ENCODE data around the gene DCTN3. TPM values are rescaled to one million over a fixed set of nuclear protein-coding genes. Genes with fewer than 3 reads are reported as not detected.

The DCTN3 gene
- total RNA-seq, 1 experiment from 2014 or later = 27.5 TPM

DNA sequence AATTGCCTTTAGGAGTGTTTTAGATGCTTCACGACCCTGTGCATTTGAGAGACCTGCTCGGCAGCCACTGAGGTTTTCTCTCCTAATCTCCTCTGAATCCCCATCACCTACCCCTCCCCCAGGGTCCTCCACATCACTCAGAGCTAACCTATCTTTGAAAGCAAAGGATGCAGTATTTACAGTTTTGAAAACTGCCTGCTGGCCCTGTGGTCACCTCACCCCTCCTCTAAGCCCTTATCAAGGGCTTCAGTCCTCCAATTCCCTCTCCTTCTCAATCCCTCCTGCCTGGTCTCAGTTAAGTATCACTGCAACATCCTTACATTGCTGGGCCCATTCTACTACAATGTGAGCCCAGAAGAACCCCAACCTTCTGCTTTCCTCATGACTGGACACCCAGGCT lies 13.0 kb downstream of the DCTN3 start:
- ChIA-PET POLR2A (no interaction called here), CTCF (interaction anchor here (0.8 to 7.0 kb wide), 5 partner anchors 15 to 204 kb away, joined by 3 to 96 read pairs (median 8); no protein-coding TSS in a partner anchor)
- Mint-ChIP-seq H3K27me3 (ENCODE audit: low read depth) (no peaks in the 10 kb centered on the region; the same call in 1 of the 2 replicates), H3K27ac (no peak overlapping the region), H3K36me3 (no peaks in the 10 kb centered on the region), H3K4me1 (peaks cover 15% of the 10 kb centered on the region), H3K4me3 (no peak overlapping the region), H3K9me3 (no peaks in the 10 kb centered on the region)
- DNase-seq (ENCODE audit: low spot score) (no peak), ATAC-seq (no peak)
- TF ChIP-seq CREB1 (CRISPR knock-in tag; IDR thresholded peaks at IDR 0.05) (no peak), SP1 (CRISPR knock-in tag; conservative IDR thresholded peaks at IDR 0.05) (no peak), RELA (CRISPR knock-in tag; IDR thresholded peaks at IDR 0.05; ENCODE audit: borderline replicate concordance) (no peak), FOXP1 (CRISPR knock-in tag; IDR thresholded peaks at IDR 0.05; ENCODE audit: borderline replicate concordance) (no peak)
- TF ChIP-seq, protein P1, sequence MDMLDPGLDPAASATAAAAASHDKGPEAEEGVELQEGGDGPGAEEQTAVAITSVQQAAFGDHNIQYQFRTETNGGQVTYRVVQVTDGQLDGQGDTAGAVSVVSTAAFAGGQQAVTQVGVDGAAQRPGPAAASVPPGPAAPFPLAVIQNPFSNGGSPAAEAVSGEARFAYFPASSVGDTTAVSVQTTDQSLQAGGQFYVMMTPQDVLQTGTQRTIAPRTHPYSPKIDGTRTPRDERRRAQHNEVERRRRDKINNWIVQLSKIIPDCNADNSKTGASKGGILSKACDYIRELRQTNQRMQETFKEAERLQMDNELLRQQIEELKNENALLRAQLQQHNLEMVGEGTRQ (CRISPR knock-in tag; IDR thresholded peaks at IDR 0.05) = no peak

DNA sequence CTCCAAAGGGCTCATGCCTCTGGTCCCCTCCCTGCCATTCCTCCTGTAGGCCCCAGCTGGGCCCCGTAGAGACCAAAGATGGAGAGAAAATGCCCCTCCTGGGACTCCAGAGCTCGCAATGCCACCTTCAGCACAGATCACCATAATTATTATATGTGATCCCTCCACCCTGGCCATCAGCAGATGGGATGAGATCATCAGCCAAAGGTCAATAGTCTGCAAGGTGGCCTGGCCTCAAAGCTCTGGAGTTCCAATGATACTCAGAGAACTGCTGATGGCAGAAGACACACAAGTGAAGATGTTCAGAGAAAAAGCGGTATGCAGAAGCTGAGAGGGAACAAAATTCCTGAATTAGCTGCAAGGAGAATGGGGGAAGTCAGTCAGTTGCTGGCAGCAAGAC lies 13.4 kb downstream of the DCTN3 start:
- DNase-seq (ENCODE audit: low spot score) (no peak), ATAC-seq (no peak)
- Mint-ChIP-seq H3K36me3 (no peaks in the 10 kb centered on the region), H3K27ac (no peak overlapping the region), H3K9me3 (no peaks in the 10 kb centered on the region), H3K4me3 (no peak overlapping the region), H3K27me3 (ENCODE audit: low read depth) (no peaks in the 10 kb centered on the region; the same call in 1 of the 2 replicates), H3K4me1 (peaks cover 18% of the 10 kb centered on the region)
- ChIA-PET POLR2A (no interaction called here), CTCF (interaction anchor here (0.8 to 7.0 kb wide), 5 partner anchors 15 to 203 kb away, joined by 3 to 96 read pairs (median 8); no protein-coding TSS in a partner anchor)
- TF ChIP-seq JUN (CRISPR knock-in tag; IDR thresholded peaks at IDR 0.05) (no peak), TP53 (CRISPR knock-in tag; IDR thresholded peaks at IDR 0.05) (no peak), IRF2 (CRISPR knock-in tag; IDR thresholded peaks at IDR 0.05; ENCODE audit: borderline replicate concordance, low read depth) (no peak), CREB1 (CRISPR knock-in tag; IDR thresholded peaks at IDR 0.05) (no peak), ZNF671 (CRISPR knock-in tag; IDR thresholded peaks at IDR 0.05) (no peak), CBFB (CRISPR knock-in tag; IDR thresholded peaks at IDR 0.05; ENCODE audit: low read depth) (no peak), SP1 (CRISPR knock-in tag; conservative IDR thresholded peaks at IDR 0.05) (no peak)
- TF ChIP-seq, protein P2, sequence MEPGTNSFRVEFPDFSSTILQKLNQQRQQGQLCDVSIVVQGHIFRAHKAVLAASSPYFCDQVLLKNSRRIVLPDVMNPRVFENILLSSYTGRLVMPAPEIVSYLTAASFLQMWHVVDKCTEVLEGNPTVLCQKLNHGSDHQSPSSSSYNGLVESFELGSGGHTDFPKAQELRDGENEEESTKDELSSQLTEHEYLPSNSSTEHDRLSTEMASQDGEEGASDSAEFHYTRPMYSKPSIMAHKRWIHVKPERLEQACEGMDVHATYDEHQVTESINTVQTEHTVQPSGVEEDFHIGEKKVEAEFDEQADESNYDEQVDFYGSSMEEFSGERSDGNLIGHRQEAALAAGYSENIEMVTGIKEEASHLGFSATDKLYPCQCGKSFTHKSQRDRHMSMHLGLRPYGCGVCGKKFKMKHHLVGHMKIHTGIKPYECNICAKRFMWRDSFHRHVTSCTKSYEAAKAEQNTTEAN (CRISPR knock-in tag; IDR thresholded peaks at IDR 0.05) = no peak
- TF ChIP-seq, protein P3, sequence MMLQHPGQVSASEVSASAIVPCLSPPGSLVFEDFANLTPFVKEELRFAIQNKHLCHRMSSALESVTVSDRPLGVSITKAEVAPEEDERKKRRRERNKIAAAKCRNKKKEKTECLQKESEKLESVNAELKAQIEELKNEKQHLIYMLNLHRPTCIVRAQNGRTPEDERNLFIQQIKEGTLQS (CRISPR knock-in tag; conservative IDR thresholded peaks at IDR 0.05) = no peak
- TF ChIP-seq, protein P4, sequence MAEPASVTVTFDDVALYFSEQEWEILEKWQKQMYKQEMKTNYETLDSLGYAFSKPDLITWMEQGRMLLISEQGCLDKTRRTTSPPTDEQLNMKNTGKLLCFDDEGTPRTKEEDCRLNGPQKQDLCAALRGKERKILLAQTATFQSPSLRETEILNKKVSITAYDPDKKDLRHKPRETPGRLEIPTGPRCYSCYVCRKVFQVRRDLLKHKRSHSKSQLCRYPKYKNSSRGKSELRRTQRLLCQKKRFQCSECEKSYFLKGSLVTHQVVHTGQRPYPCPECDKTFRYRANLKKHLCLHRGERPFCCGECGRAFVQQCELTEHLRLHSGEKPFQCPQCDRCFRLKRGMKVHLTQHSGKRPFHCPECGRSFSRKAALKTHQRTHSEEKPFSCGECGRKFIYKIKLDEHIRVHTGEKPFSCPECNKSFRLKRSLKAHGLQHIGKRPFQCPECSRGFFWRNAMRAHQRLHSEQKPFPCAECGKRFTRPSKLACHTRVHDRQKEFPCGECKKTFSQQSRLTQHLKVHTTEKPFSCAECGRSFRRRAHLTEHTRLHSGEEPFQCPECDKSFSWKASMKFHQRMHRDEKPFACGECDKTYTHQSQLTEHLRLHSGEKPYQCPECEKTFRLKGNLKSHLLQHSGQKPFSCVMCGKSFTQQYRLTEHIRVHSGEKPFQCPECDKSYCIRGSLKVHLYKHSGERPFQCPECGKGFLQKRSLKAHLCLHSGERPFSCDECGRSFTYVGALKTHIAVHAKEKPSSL (CRISPR knock-in tag; conservative IDR thresholded peaks at IDR 0.05) = no peak
- TF ChIP-seq, protein P5, sequence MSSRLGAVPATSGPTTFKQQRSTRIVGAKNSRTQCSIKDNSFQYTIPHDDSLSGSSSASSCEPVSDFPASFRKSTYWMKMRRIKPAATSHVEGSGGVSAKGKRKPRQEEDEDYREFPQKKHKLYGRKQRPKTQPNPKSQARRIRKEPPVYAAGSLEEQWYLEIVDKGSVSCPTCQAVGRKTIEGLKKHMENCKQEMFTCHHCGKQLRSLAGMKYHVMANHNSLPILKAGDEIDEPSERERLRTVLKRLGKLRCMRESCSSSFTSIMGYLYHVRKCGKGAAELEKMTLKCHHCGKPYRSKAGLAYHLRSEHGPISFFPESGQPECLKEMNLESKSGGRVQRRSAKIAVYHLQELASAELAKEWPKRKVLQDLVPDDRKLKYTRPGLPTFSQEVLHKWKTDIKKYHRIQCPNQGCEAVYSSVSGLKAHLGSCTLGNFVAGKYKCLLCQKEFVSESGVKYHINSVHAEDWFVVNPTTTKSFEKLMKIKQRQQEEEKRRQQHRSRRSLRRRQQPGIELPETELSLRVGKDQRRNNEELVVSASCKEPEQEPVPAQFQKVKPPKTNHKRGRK (CRISPR knock-in tag; IDR thresholded peaks at IDR 0.05; ENCODE audit: borderline replicate concordance) = no peak
- TF ChIP-seq, protein P6, sequence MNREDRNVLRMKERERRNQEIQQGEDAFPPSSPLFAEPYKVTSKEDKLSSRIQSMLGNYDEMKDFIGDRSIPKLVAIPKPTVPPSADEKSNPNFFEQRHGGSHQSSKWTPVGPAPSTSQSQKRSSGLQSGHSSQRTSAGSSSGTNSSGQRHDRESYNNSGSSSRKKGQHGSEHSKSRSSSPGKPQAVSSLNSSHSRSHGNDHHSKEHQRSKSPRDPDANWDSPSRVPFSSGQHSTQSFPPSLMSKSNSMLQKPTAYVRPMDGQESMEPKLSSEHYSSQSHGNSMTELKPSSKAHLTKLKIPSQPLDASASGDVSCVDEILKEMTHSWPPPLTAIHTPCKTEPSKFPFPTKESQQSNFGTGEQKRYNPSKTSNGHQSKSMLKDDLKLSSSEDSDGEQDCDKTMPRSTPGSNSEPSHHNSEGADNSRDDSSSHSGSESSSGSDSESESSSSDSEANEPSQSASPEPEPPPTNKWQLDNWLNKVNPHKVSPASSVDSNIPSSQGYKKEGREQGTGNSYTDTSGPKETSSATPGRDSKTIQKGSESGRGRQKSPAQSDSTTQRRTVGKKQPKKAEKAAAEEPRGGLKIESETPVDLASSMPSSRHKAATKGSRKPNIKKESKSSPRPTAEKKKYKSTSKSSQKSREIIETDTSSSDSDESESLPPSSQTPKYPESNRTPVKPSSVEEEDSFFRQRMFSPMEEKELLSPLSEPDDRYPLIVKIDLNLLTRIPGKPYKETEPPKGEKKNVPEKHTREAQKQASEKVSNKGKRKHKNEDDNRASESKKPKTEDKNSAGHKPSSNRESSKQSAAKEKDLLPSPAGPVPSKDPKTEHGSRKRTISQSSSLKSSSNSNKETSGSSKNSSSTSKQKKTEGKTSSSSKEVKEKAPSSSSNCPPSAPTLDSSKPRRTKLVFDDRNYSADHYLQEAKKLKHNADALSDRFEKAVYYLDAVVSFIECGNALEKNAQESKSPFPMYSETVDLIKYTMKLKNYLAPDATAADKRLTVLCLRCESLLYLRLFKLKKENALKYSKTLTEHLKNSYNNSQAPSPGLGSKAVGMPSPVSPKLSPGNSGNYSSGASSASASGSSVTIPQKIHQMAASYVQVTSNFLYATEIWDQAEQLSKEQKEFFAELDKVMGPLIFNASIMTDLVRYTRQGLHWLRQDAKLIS (CRISPR knock-in tag; IDR thresholded peaks at IDR 0.05; ENCODE audit: borderline replicate concordance) = no peak
- TF ChIP-seq, protein P7, sequence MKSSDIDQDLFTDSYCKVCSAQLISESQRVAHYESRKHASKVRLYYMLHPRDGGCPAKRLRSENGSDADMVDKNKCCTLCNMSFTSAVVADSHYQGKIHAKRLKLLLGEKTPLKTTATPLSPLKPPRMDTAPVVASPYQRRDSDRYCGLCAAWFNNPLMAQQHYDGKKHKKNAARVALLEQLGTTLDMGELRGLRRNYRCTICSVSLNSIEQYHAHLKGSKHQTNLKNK (CRISPR knock-in tag; IDR thresholded peaks at IDR 0.05) = no peak
- TF ChIP-seq, protein P8, sequence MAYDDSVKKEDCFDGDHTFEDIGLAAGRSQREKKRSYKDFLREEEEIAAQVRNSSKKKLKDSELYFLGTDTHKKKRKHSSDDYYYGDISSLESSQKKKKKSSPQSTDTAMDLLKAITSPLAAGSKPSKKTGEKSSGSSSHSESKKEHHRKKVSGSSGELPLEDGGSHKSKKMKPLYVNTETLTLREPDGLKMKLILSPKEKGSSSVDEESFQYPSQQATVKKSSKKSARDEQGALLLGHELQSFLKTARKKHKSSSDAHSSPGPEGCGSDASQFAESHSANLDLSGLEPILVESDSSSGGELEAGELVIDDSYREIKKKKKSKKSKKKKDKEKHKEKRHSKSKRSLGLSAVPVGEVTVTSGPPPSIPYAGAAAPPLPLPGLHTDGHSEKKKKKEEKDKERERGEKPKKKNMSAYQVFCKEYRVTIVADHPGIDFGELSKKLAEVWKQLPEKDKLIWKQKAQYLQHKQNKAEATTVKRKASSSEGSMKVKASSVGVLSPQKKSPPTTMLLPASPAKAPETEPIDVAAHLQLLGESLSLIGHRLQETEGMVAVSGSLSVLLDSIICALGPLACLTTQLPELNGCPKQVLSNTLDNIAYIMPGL (CRISPR knock-in tag; IDR thresholded peaks at IDR 0.05) = no peak
